Activated T-helper 1 cell treated with anti-CD3 and anti-CD28 coated beads, Interleukin-12 subunit alpha, Interleukin-12 subunit beta, Interleukin-2, Interleukin-4 antibody, amounts not matched to agents 30 ng/mL and 10 ng/mL and 1 ng/mL, durations not matched to agents 14 hours and 24 hours and 36 hours (primary cell): ENCODE measurements around the gene RCL1. TPM values are rescaled to one million over a fixed set of nuclear protein-coding genes. Genes with fewer than 3 reads are reported as not detected.
A peak's percentile ranks its signal among the peaks of the same experiment; 100 is the strongest.
"Not testable (repeated sequence)": the region's sequence is repeated elsewhere in the genome, so short reads cannot be mapped to it uniquely, and the experiment has no call there.

ENCODE experiments used
- DNase-seq: peaks from one replicate; pipeline ENCODE4 v3.0.0; 2021; ENCODE audit warnings: low spot score
- H3K27ac Mint-ChIP-seq: one replicate; pipeline ENCODE4 v1.8.0; 2021; ENCODE audit warnings: mild to moderate bottlenecking, mixed read lengths
- H3K27me3 Mint-ChIP-seq: one replicate; pipeline ENCODE4 v1.8.0; 2022; ENCODE audit warnings: mild to moderate bottlenecking, moderate library complexity, mixed read lengths; ENCODE audit not compliant: insufficient read depth
- H3K36me3 Mint-ChIP-seq: one replicate; pipeline ENCODE4 v1.8.0; 2021; ENCODE audit warnings: low read depth, mixed read lengths
- H3K4me1 Mint-ChIP-seq: one replicate; pipeline ENCODE4 v1.8.0; 2021; ENCODE audit warnings: low read depth, mixed read lengths
- H3K4me3 Mint-ChIP-seq: one replicate; pipeline ENCODE4 v1.8.0; 2021; ENCODE audit warnings: mild to moderate bottlenecking, moderate library complexity, mixed read lengths
- H3K9me3 Mint-ChIP-seq: one replicate; pipeline ENCODE4 v1.8.0; 2021; ENCODE audit warnings: mixed read lengths
- intact Hi-C: fragments of 100-400 bp; cut with micrococcal nuclease; formaldehyde crosslinking; loops from one replicate; pipeline ENCODE4 v1.15.1; 2024
- total RNA-seq: library from RNA; stranded (reverse); gene quantifications from 2 replicates; pipeline ENCODE4 v1.2.3, GENCODE V29; 2022

RCL1 gene
- total RNA-seq, 1 donor from 2014 or later, result 53.3 TPM

DNA sequence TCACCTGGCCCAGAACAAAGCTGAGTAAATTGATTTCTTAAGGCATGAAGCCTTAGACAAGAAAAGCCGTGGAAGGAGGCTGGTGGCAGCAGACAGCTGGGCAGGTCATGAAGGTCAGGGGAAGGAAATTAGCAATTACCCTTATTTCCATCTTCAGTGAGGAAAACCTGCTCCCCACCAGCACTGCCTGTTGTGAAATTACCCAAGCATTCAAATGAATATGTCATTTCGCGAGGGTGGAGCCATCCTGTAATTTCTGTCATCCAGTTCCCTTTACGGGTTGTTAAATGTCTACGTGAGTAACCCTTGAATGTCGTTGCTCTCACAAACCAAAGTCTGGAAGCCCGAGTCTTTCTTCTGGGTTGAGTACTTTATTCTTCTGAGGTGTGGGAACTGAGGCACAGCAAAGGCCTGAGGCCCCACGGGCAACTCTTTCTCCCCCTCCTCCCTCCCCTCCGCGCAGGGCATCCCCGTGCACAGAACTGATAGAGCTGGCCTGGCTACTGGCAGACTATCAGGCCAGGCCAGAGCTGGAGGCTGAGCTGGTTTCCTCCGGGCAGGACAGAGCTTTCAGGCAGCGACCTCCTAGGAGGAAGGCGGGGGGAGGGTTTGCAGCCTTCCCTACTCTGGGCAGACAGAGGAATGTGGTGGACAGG, 29.7 kb upstream of the RCL1 start:
- peak overlapping the region; percentile 68 for H3K4me3 Mint-ChIP-seq
- H3K4me1 Mint-ChIP-seq, result peaks cover 18% of the 10 kb centered on the region
- peaks cover 5% of the 10 kb centered on the region for H3K9me3 Mint-ChIP-seq
- intact Hi-C loops, result loop anchor here (1.0 to 2.0 kb wide), 7 partner anchors 29 to 837 kb away; partner anchors contain the start of gene RCL1
- H3K36me3 Mint-ChIP-seq, result no peaks in the 10 kb centered on the region
- H3K27me3 Mint-ChIP-seq, result no peaks in the 10 kb centered on the region
- H3K27ac Mint-ChIP-seq, result peak overlapping the region; percentile 65
- no peak for DNase-seq

DNA sequence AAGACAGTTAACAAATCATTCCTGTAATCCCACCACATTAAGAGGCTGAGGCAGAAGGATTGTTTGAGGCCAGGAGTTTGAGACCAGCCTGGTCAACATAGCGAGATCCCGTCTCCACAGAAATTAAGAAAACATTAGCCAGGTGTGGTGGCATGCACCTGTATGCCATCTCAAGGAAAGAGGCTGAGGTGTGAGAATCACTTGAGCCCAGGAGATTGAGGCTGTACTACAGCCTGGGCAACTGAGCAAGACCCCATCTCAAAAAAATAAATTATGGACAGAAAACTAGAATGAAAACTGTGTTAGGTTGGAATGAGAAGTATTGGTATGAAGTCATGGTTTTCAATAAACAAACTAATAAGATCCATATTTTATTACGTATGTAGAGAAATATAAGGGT, 28.7 kb upstream of the RCL1 start:
- Mint-ChIP-seq H3K27me3 (no peaks in the 10 kb centered on the region), H3K9me3 (peaks cover 9% of the 10 kb centered on the region), H3K36me3 (peaks cover 2% of the 10 kb centered on the region), H3K4me1 (peaks cover 25% of the 10 kb centered on the region), H3K4me3 (no peak overlapping the region), H3K27ac (no peak overlapping the region)
- DNase-seq, result no peak
- intact Hi-C loops, result no loop called here

DNA sequence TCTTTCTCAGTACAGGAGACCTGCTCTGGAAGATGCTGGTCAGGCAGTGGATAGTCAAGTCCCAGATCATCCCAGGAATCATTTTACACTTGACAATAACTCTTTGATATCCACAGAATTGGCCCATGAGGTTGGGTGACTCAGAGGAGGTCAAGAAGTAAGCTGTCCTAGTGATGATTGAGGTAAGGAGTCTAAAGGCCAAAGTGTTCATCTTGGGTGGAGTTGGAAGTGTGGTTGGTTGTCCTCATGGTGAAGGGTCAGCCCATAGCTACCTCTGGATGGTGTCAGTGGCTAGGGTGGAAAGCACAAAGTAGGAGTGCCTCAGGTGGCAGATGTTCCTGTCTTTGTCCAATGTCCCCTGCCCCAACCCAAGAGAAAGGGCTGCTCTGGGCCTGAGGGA, 24.1 kb upstream of the RCL1 start:
- Mint-ChIP-seq H3K4me1 (peaks cover 19% of the 10 kb centered on the region), H3K9me3 (peaks cover 9% of the 10 kb centered on the region), H3K27me3 (peaks cover 2% of the 10 kb centered on the region), H3K27ac (no peak overlapping the region), H3K36me3 (peaks cover 2% of the 10 kb centered on the region), H3K4me3 (no peak overlapping the region)
- intact Hi-C loops, result no loop called here
- no peak for DNase-seq

DNA sequence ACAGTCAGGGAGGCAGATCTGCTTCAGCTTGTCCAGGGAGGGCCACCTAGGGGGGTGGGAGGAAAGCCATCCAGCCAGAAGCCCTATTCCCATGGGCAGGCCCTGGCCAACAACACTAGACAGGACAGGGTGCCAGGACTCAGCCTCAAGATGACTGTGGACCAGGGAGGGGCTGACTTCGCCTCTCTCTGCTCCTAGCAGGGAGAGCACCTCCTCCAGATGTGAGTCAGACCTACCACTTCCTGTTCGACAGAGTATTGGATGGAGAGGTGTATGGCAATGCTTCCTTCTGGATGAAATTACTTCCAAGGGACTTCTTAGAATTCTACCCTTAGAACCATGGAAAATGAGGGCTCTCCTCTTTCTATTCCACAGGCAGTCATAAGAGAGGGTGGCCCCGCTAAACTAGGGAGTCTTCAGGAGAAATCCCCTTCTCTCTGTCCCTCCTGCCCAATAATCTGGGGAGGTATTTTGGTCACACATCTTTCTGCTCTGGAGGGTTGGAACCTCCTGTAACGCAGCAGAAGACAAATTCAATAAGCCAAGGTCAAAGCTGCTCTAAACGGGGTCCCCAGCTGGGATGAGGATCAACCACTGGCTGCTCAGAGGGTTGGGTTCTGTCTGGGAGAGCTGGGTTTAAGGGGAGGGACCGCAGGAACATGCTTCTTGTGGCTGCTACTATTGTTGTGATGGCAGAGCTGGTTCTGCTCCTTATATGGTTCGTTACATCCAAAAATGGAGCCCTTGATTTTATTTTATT, 23.2 kb upstream of the RCL1 start:
- Mint-ChIP-seq H3K4me3 (no peak overlapping the region), H3K4me1 (peaks cover 14% of the 10 kb centered on the region), H3K9me3 (peaks cover 9% of the 10 kb centered on the region), H3K36me3 (peaks cover 2% of the 10 kb centered on the region), H3K27ac (no peak overlapping the region), H3K27me3 (peaks cover 2% of the 10 kb centered on the region)
- DNase-seq, result no peak
- intact Hi-C loops, result no loop called here

DNA sequence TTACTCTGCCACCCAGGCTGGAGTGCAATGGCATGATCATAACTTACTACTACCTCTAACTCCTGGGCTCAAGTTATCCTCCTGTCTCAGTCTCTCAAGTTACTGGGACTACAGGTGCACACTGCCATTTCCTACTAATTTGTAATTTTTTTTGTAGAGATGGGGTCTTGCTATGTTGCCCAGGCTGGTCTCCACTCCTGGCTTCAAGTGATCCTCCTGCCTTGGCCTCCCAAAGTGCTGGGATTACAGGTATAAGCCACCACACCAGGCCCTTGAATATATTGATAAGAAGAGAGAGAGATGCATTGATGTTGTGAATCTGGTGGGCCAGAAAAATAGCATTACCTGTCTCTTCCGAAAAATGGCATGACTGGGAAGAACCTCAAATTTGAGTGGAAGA, 21.0 kb upstream of the RCL1 start:
- Mint-ChIP-seq H3K27me3 (peaks cover 2% of the 10 kb centered on the region), H3K36me3 (peaks cover 2% of the 10 kb centered on the region), H3K4me1 (peaks cover 14% of the 10 kb centered on the region), H3K4me3 (no peak overlapping the region), H3K9me3 (peaks cover 9% of the 10 kb centered on the region), H3K27ac (no peak overlapping the region)
- intact Hi-C loops, result no loop called here
- no peak for DNase-seq

DNA sequence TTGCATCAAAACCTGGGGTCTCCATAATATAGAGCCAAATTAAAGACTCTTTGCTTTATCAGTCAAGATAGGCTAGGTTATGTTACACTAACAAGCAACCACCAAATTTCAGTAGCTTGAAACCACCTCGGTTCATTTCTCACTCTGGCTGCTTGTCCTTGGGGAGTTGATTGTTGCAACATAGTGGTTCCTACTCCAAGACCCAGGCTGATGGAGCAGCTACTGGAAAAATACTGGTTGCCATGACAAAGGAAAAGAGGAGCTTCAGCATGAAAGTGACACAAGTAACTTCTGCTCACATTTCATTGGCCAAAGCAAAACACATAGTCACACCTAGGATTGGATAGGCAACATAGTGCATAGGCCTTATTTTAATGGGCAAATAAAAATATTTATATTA, 18.5 kb upstream of the RCL1 start:
- Mint-ChIP-seq H3K4me3 (no peak overlapping the region), H3K27me3 (peaks cover 2% of the 10 kb centered on the region)
- intact Hi-C loops, result no loop called here

DNA sequence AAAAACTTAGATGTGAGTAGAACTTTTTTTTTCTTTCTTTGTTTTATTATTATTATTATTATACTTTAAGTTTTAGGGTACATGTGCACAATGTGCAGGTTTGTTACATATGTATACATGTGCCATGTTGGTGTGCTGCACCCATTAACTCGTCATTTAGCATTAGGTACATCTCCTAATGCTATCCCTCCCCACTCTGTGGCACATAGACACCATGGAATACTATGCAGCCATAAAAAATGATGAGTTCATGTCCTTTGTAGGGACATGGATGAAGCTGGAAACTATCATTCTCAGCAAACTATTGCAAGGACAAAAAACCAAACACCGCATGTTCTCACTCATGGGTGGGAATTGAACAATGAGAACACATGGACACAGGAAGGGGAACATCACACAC, 17.8 kb upstream of the RCL1 start:
- intact Hi-C loops, H3K27ac Mint-ChIP-seq, H3K4me1 Mint-ChIP-seq, H3K36me3 Mint-ChIP-seq, H3K27me3 Mint-ChIP-seq, H3K4me3 Mint-ChIP-seq, DNase-seq, H3K9me3 Mint-ChIP-seq: not testable (repeated sequence)

More for the DNA sequence above, 18.5 kb upstream of the RCL1 start:
- no peak overlapping the region for H3K27ac Mint-ChIP-seq
- no peaks in the 10 kb centered on the region for H3K9me3 Mint-ChIP-seq
- no peak for DNase-seq
- H3K36me3 Mint-ChIP-seq, result no peaks in the 10 kb centered on the region
- peaks cover 6% of the 10 kb centered on the region for H3K4me1 Mint-ChIP-seq

DNA sequence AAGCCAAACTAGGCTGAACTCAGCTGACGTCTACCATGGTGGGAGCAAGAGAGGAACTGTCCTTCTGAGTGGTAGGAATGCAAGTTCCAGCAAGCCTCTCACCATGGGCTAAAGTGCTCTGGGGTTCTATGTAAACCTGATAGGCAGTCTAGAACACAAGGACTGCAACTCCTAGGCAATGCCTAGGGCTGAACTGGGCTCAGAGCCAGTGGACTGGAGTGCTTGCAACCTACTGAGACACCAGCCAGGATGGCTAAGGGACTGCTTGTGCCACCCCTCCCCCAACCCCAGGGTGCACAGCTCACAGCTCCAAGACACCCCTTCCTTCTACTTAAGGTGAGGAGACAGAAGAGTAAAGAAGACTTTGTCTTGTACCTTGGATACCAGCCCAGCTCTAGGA, 12.1 kb upstream of the RCL1 start:
- Mint-ChIP-seq H3K27ac (no peak overlapping the region), H3K9me3 (no peaks in the 10 kb centered on the region)

DNA sequence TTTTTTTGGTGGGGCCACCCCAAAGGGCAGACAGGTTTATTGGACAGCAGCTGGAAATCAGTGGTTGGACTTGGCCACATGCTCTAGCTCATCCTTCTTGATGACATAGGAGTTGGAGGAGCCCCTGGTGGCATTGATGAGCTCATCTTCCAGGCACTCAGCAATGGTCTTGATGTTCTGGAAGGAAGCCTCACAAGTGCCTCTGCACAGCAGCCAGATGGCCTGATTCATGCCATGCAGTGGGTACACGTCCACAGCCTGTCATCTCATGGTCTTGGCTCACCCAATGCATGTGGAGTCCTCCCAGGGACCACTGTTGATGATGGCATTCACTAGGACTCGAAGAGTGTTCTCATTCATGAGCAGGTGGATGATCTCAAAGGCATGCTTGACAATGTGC, 11.3 kb upstream of the RCL1 start:
- Mint-ChIP-seq H3K36me3 (no peaks in the 10 kb centered on the region), H3K27me3 (peaks cover 9% of the 10 kb centered on the region), H3K4me1 (no peaks in the 10 kb centered on the region), H3K27ac (no peak overlapping the region), H3K9me3 (no peaks in the 10 kb centered on the region), H3K4me3 (no peak overlapping the region)
- intact Hi-C loops, result no loop called here
- no peak for DNase-seq

More for the DNA sequence above, 12.1 kb upstream of the RCL1 start:
- intact Hi-C loops, result no loop called here
- H3K4me1 Mint-ChIP-seq, result no peaks in the 10 kb centered on the region
- no peak for DNase-seq
- H3K4me3 Mint-ChIP-seq, result no peak overlapping the region
- no peaks in the 10 kb centered on the region for H3K36me3 Mint-ChIP-seq
- H3K27me3 Mint-ChIP-seq, result peaks cover 4% of the 10 kb centered on the region

DNA sequence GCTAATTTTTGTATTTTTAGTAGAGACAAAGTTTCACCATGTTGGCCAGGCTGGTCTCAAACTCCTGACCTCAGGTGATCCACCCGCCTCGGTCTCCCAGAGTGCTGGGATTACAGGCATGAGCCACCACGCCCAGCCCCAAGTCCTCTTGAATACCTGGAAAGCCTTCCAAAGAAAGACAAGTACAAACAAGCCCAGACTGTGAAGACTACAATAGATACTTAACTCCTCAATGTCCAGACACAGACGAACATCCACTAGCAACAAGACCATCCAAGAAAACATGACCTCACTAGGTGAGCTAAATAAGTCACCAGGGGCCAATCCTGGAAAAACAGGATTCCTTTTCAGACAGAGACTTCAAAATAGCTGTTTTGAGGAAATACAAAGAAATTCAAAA, 9.6 kb upstream of the RCL1 start:
- H3K36me3 Mint-ChIP-seq, H3K9me3 Mint-ChIP-seq, intact Hi-C loops, DNase-seq, H3K4me1 Mint-ChIP-seq, H3K4me3 Mint-ChIP-seq, H3K27ac Mint-ChIP-seq: not testable (repeated sequence)
- H3K27me3 Mint-ChIP-seq, result peaks cover 15% of the 10 kb centered on the region

DNA sequence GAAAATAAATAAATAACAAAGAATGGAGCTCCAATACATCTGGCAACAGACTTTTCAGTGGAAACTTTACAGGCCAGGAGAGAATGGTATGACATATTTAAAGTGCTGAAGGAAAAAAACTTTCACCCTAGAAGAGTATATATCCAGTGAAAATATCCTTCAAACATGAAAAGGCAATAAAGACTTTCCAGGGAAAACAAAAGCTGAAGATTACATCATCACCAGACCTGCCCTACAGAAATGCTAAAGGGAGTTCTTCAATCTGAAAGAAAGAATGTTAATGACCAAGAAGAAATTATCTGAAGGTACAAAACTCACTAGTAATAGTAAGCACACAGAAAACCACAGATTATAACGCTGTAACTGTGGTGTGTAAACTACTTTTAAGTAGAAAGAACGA, 8.3 kb upstream of the RCL1 start:
- intact Hi-C loops, result no loop called here
- no peak overlapping the region for H3K4me3 Mint-ChIP-seq
- H3K36me3 Mint-ChIP-seq, result no peaks in the 10 kb centered on the region
- DNase-seq, result no peak
- no peak overlapping the region for H3K27ac Mint-ChIP-seq
- H3K9me3 Mint-ChIP-seq, result no peaks in the 10 kb centered on the region
- peaks cover 6% of the 10 kb centered on the region for H3K4me1 Mint-ChIP-seq
- H3K27me3 Mint-ChIP-seq, result peaks cover 15% of the 10 kb centered on the region

DNA sequence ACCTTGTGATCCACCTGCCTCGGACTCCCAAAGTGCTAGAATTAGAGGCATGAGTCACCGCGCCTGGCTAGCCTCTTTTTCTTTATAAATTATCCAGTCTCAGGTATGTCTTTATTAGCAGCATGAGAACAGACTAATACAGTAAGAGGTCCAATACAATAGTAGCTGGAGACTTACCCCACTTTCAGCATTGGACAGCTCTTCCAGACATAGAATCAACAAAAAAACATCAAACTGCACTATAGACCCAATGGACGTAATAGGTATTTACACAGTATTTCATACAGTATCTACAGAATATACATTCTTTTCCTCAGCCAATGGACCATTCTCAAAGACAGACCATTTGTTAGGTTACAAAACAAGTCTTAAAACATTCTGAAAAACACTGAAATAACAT, 6.1 kb upstream of the RCL1 start:
- intact Hi-C loops, result no loop called here
- H3K9me3 Mint-ChIP-seq, result no peaks in the 10 kb centered on the region
- no peak overlapping the region for H3K4me3 Mint-ChIP-seq
- H3K36me3 Mint-ChIP-seq, result no peaks in the 10 kb centered on the region
- H3K27me3 Mint-ChIP-seq, result peaks cover 15% of the 10 kb centered on the region
- DNase-seq, result no peak
- no peak overlapping the region for H3K27ac Mint-ChIP-seq
- H3K4me1 Mint-ChIP-seq, result peaks cover 20% of the 10 kb centered on the region

DNA sequence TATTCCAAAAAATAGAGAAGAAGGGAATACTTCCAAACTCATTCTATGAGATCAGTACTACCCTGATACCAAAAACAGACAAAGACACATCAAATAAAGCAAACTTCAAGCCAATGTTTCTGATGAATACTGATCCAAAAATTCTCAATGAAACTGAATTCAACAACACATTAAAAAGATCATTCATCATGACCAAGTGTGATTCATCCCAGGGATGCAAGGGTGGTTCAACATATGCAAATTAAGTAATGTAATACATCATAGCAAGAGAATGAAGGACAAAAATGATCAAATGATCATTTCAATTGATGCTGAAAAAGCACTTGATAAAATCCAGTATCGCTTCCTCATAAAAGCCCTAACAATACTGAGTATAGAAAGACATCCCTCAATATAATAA, 4.9 kb upstream of the RCL1 start:
- peaks cover 28% of the 10 kb centered on the region for H3K4me1 Mint-ChIP-seq
- no peaks in the 10 kb centered on the region for H3K9me3 Mint-ChIP-seq
- intact Hi-C loops, result no loop called here
- H3K27ac Mint-ChIP-seq, result no peak overlapping the region
- DNase-seq, result no peak
- H3K4me3 Mint-ChIP-seq, result no peak overlapping the region
- H3K36me3 Mint-ChIP-seq, result no peaks in the 10 kb centered on the region
- H3K27me3 Mint-ChIP-seq, result peaks cover 15% of the 10 kb centered on the region
